Measurements from ENCODE around the gene ARHGAP15.

Gene ARHGAP15

DNA sequence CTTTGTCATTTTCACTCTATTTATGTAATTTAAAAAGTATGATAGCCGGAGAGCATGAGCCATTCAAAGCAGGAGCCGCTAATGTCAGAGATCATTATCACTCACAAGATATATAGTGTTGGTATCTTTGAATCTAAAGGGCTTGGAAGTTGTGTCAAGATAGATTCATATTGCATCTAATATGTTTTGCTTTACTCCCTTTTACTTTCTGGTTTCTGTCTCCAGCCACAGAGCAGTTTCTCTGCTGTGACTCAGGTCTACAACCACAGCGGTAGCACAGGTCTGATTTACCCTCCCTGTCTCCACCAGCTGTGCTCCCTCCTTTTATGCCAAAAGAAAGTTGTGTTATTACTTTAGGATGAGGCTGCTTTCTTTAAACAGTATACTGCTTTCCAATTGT is 424.0 kb downstream of the ARHGAP15 start:
- H2AFZ ChIP-seq (ENCODE audit: low read length): no peak overlapping the region
- no peak overlapping the region for H3K9ac ChIP-seq (ENCODE audit: low read length)
- no peaks in the 10 kb centered on the region for H3K9me3 ChIP-seq (ENCODE audit: low read length)
- no peaks in the 10 kb centered on the region for H3K79me2 ChIP-seq (ENCODE audit: insufficient read depth, low read length)
- H3K27me3 ChIP-seq (ENCODE audit: insufficient read depth, low read length): no peaks in the 10 kb centered on the region
- H3K27ac ChIP-seq (ENCODE audit: low read depth, low read length, poor library complexity, severe bottlenecking): no peak overlapping the region
- H4K20me1 ChIP-seq (ENCODE audit: insufficient read depth, low read length): no peaks in the 10 kb centered on the region
- H3F3A ChIP-seq (ENCODE audit: insufficient read depth, low read length): no peaks in the 10 kb centered on the region
- H3K36me3 ChIP-seq (ENCODE audit: insufficient read depth, low read length): peaks cover 21% of the 10 kb centered on the region
- no peaks in the 10 kb centered on the region for H3K4me1 ChIP-seq (ENCODE audit: insufficient read depth, low read length, severe bottlenecking)
- no peak overlapping the region for H3K4me2 ChIP-seq (ENCODE audit: low read length)
- H3K4me3 ChIP-seq (ENCODE audit: low read depth, low read length, poor library complexity, severe bottlenecking): no peak overlapping the region
- H3K9me2 ChIP-seq (ENCODE audit: low read depth, low read length): no peaks in the 10 kb centered on the region
- no peak for TF ChIP-seq EZH2 (IDR thresholded peaks at IDR 0.05; ENCODE audit: borderline replicate concordance, low read length)
- TF ChIP-seq, protein P1, sequence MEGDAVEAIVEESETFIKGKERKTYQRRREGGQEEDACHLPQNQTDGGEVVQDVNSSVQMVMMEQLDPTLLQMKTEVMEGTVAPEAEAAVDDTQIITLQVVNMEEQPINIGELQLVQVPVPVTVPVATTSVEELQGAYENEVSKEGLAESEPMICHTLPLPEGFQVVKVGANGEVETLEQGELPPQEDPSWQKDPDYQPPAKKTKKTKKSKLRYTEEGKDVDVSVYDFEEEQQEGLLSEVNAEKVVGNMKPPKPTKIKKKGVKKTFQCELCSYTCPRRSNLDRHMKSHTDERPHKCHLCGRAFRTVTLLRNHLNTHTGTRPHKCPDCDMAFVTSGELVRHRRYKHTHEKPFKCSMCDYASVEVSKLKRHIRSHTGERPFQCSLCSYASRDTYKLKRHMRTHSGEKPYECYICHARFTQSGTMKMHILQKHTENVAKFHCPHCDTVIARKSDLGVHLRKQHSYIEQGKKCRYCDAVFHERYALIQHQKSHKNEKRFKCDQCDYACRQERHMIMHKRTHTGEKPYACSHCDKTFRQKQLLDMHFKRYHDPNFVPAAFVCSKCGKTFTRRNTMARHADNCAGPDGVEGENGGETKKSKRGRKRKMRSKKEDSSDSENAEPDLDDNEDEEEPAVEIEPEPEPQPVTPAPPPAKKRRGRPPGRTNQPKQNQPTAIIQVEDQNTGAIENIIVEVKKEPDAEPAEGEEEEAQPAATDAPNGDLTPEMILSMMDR (IDR thresholded peaks at IDR 0.05; ENCODE audit: low read length): no peak

- Histone ChIP-seq H3K9me2 (ENCODE audit: low read depth, low read length) (no peaks in the 10 kb centered on the region), H3K4me1 (ENCODE audit: insufficient read depth, low read length, severe bottlenecking) (no peaks in the 10 kb centered on the region), H3K4me3 (ENCODE audit: low read depth, low read length, poor library complexity, severe bottlenecking) (no peak overlapping the region), H3K27ac (ENCODE audit: low read depth, low read length, poor library complexity, severe bottlenecking) (no peak overlapping the region), H2AFZ (ENCODE audit: low read length) (no peak overlapping the region), H3K4me2 (ENCODE audit: low read length) (no peak overlapping the region), H3F3A (ENCODE audit: insufficient read depth, low read length) (no peaks in the 10 kb centered on the region), H3K9ac (ENCODE audit: low read length) (no peak overlapping the region), H3K27me3 (ENCODE audit: insufficient read depth, low read length) (no peaks in the 10 kb centered on the region), H4K20me1 (ENCODE audit: insufficient read depth, low read length) (no peaks in the 10 kb centered on the region), H3K36me3 (ENCODE audit: insufficient read depth, low read length) (peaks cover 50% of the 10 kb centered on the region), H3K9me3 (ENCODE audit: low read length) (no peaks in the 10 kb centered on the region), H3K79me2 (ENCODE audit: insufficient read depth, low read length) (no peaks in the 10 kb centered on the region)
- TF ChIP-seq EZH2 (IDR thresholded peaks at IDR 0.05; ENCODE audit: borderline replicate concordance, low read length): no peak
- TF ChIP-seq, protein P1 (IDR thresholded peaks at IDR 0.05; ENCODE audit: low read length): no peak
These were observed 429.4 kb downstream of the ARHGAP15 start for GRCh38 chr2:143558665-143559064.

- H3K4me2 ChIP-seq (ENCODE audit: low read length): no peak overlapping the region
- no peaks in the 10 kb centered on the region for H3F3A ChIP-seq (ENCODE audit: insufficient read depth, low read length)
- H3K4me3 ChIP-seq (ENCODE audit: low read depth, low read length, poor library complexity, severe bottlenecking): no peak overlapping the region
- H3K36me3 ChIP-seq (ENCODE audit: insufficient read depth, low read length): peaks cover 50% of the 10 kb centered on the region
- H3K9me3 ChIP-seq (ENCODE audit: low read length): no peaks in the 10 kb centered on the region
- H3K9me2 ChIP-seq (ENCODE audit: low read depth, low read length): no peaks in the 10 kb centered on the region
- no peak overlapping the region for H3K9ac ChIP-seq (ENCODE audit: low read length)
- no peaks in the 10 kb centered on the region for H3K27me3 ChIP-seq (ENCODE audit: insufficient read depth, low read length)
- no peak overlapping the region for H2AFZ ChIP-seq (ENCODE audit: low read length)
- no peaks in the 10 kb centered on the region for H4K20me1 ChIP-seq (ENCODE audit: insufficient read depth, low read length)
- no peak overlapping the region for H3K27ac ChIP-seq (ENCODE audit: low read depth, low read length, poor library complexity, severe bottlenecking)
- H3K4me1 ChIP-seq (ENCODE audit: insufficient read depth, low read length, severe bottlenecking): no peaks in the 10 kb centered on the region
- H3K79me2 ChIP-seq (ENCODE audit: insufficient read depth, low read length): no peaks in the 10 kb centered on the region
- TF ChIP-seq, protein P1 (IDR thresholded peaks at IDR 0.05; ENCODE audit: low read length): no peak
- no peak for TF ChIP-seq EZH2 (IDR thresholded peaks at IDR 0.05; ENCODE audit: borderline replicate concordance, low read length)
These were observed 429.9 kb downstream of the ARHGAP15 start for GRCh38 chr2:143559147-143559546.
